Measurements from ENCODE around the gene MT2A.

Gene MT2A

DNA sequence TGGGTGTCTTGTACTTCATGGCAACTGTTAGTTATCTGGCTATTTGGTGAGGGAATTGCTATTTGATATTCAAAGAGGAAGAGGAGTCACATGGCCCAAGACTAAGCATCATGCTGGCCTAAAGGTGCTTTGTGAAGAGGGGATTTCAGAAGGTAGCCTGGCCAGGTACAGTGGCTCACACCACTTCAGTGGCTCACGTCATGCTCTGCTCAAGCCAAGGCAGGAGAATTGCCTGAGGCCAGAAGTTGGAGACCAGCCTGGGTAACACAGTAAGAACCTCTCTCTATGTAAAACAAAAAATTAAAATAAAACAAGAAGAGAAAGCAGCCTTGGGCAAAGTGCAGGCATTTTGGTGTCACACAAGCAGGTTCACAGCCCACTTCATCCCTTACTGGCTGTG is 36.9 kb downstream of the MT2A start:
- no peak overlapping the region for H3K27ac ChIP-seq (ENCODE audit: low read length)
- H3K36me3 ChIP-seq (ENCODE audit: control insufficient read depth, low read depth, low read length) = no peaks in the 10 kb centered on the region
- H3K4me3 ChIP-seq (ENCODE audit: low read length) = no peak overlapping the region
- H3K4me1 ChIP-seq (ENCODE audit: control insufficient read depth, low read depth, low read length) = peaks cover 3% of the 10 kb centered on the region
- no peak overlapping the region for H3K9ac ChIP-seq (ENCODE audit: low read length)
- no peaks in the 10 kb centered on the region for H3K9me3 ChIP-seq (ENCODE audit: control insufficient read depth, low read depth, low read length)
- peaks cover 97% of the 10 kb centered on the region for H3K27me3 ChIP-seq (ENCODE audit: control insufficient read depth, insufficient read depth, low read length)

DNA sequence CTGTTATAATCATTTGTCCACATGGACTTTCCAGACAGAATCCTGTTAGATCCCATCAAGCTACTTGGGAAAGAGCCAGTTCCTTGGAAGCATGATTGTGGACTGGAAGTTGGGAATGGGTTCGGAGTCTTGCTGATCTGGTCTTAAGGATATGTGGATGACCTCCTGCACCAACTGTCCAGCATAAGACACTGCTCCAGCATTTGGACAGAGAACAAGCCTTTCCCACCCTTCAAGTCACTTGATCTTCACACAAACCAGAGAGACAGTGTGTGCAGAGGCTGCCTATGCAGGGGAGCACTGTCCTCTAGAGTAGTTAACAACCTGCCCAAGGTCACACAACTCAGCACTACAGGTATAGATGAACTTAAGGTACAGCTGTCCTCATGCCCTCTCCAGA is 37.5 kb downstream of the MT2A start:
- Histone ChIP-seq H3K36me3 (ENCODE audit: control insufficient read depth, low read depth, low read length) (no peaks in the 10 kb centered on the region), H3K9me3 (ENCODE audit: control insufficient read depth, low read depth, low read length) (no peaks in the 10 kb centered on the region), H3K4me1 (ENCODE audit: control insufficient read depth, low read depth, low read length) (peaks cover 3% of the 10 kb centered on the region), H3K27ac (ENCODE audit: low read length) (no peak overlapping the region), H3K4me3 (ENCODE audit: low read length) (no peak overlapping the region), H3K27me3 (ENCODE audit: control insufficient read depth, insufficient read depth, low read length) (peaks cover 91% of the 10 kb centered on the region), H3K9ac (ENCODE audit: low read length) (no peak overlapping the region)

GRCh38 chr16:56647641-56648431 is 39.5 kb downstream of the MT2A start:
- peak overlapping the region; percentile 2 for H3K4me3 ChIP-seq (ENCODE audit: low read length)
- peaks cover 3% of the 10 kb centered on the region for H3K4me1 ChIP-seq (ENCODE audit: control insufficient read depth, low read depth, low read length)
- H3K9me3 ChIP-seq (ENCODE audit: control insufficient read depth, low read depth, low read length) = no peaks in the 10 kb centered on the region
- H3K9ac ChIP-seq (ENCODE audit: low read length) = no peak overlapping the region
- H3K27ac ChIP-seq (ENCODE audit: low read length) = no peak overlapping the region
- no peaks in the 10 kb centered on the region for H3K36me3 ChIP-seq (ENCODE audit: control insufficient read depth, low read depth, low read length)
- peaks cover 71% of the 10 kb centered on the region for H3K27me3 ChIP-seq (ENCODE audit: control insufficient read depth, insufficient read depth, low read length)

- Histone ChIP-seq H3K27me3 (ENCODE audit: control insufficient read depth, insufficient read depth, low read length) (peaks cover 61% of the 10 kb centered on the region), H3K9ac (ENCODE audit: low read length) (no peak overlapping the region), H3K27ac (ENCODE audit: low read length) (no peak overlapping the region), H3K4me3 (ENCODE audit: low read length) (no peak overlapping the region), H3K4me1 (ENCODE audit: control insufficient read depth, low read depth, low read length) (no peaks in the 10 kb centered on the region), H3K9me3 (ENCODE audit: control insufficient read depth, low read depth, low read length) (no peaks in the 10 kb centered on the region), H3K36me3 (ENCODE audit: control insufficient read depth, low read depth, low read length) (no peaks in the 10 kb centered on the region)
Measured at GRCh38 chr16:56649271-56649670, 40.9 kb downstream of the MT2A start.

- H3K4me1 ChIP-seq (ENCODE audit: control insufficient read depth, low read depth, low read length) = no peaks in the 10 kb centered on the region
- peaks cover 55% of the 10 kb centered on the region for H3K27me3 ChIP-seq (ENCODE audit: control insufficient read depth, insufficient read depth, low read length)
- no peak overlapping the region for H3K27ac ChIP-seq (ENCODE audit: low read length)
- no peak overlapping the region for H3K9ac ChIP-seq (ENCODE audit: low read length)
- H3K9me3 ChIP-seq (ENCODE audit: control insufficient read depth, low read depth, low read length) = no peaks in the 10 kb centered on the region
- H3K36me3 ChIP-seq (ENCODE audit: control insufficient read depth, low read depth, low read length) = no peaks in the 10 kb centered on the region
- H3K4me3 ChIP-seq (ENCODE audit: low read length) = no peak overlapping the region
Measured at GRCh38 chr16:56649820-56650219, 41.4 kb downstream of the MT2A start.

GRCh38 chr16:56651586-56651985 is 43.2 kb downstream of the MT2A start, which contains the start of gene MT1B:
TSS of gene MT1B (plus strand) at chr16:56651886. CDS start at chr16:56651954, 68 bp downstream.
- Histone ChIP-seq H3K27me3 (ENCODE audit: control insufficient read depth, insufficient read depth, low read length) (peaks cover 44% of the 10 kb centered on the region), H3K27ac (ENCODE audit: low read length) (no peak within 1 kb of the TSS), H3K4me3 (ENCODE audit: low read length) (no peak within 1 kb of the TSS), H3K4me1 (ENCODE audit: control insufficient read depth, low read depth, low read length) (no peaks in the 10 kb centered on the region), H3K9ac (ENCODE audit: low read length) (no peak within 1 kb of the TSS), H3K9me3 (ENCODE audit: control insufficient read depth, low read depth, low read length) (no peaks in the 10 kb centered on the region), H3K36me3 (ENCODE audit: control insufficient read depth, low read depth, low read length) (no peaks in the 10 kb centered on the region)

DNA sequence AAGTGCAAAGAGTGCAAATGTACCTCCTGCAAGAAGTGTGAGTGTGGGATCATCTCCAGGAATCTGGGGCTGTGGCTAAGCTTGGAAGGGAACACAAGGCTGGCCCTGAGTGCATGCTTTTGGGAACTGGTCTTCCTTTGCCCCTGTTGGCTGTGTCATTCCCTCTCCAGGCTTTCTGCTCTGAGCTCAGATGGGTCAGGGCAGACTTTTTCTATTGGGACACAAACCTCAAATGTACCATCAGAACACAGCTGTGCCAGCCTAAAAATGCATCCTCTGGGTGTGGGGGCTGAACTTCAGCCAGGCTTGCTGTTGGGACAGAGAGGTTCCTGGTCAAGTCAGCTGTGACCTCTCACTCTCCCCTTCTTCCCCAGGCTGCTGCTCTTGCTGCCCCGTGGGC is 44.2 kb downstream of the MT2A start:
- Histone ChIP-seq H3K27me3 (ENCODE audit: control insufficient read depth, insufficient read depth, low read length) (peaks cover 37% of the 10 kb centered on the region), H3K36me3 (ENCODE audit: control insufficient read depth, low read depth, low read length) (no peaks in the 10 kb centered on the region)

DNA sequence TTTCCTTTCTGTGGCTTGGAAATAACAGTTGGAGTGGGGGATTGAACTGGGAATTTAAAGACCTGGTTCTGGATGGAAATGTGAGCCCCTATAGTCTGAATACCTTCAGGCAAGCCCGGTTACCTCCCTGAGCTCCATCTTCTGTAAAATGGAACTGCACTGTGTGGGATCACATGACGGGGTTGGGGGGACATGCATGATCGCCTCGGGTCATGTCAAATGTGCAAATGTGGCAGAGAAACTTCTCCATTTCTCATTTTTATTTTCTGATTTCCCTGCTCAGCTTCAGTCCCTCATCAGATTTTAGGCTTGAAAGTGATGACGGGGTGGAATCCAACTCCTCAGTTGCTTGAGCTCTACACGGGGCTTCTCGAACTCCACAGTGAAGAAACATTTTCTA is 44.8 kb downstream of the MT2A start:
- H3K36me3 ChIP-seq (ENCODE audit: control insufficient read depth, low read depth, low read length) = no peaks in the 10 kb centered on the region
- H3K9me3 ChIP-seq (ENCODE audit: control insufficient read depth, low read depth, low read length) = no peaks in the 10 kb centered on the region
- no peaks in the 10 kb centered on the region for H3K4me1 ChIP-seq (ENCODE audit: control insufficient read depth, low read depth, low read length)
- H3K27ac ChIP-seq (ENCODE audit: low read length) = no peak overlapping the region
- no peak overlapping the region for H3K4me3 ChIP-seq (ENCODE audit: low read length)
- peaks cover 36% of the 10 kb centered on the region for H3K27me3 ChIP-seq (ENCODE audit: control insufficient read depth, insufficient read depth, low read length)
- H3K9ac ChIP-seq (ENCODE audit: low read length) = no peak overlapping the region

More for the DNA sequence above, 44.2 kb downstream of the MT2A start:
- no peak overlapping the region for H3K4me3 ChIP-seq (ENCODE audit: low read length)
- H3K9me3 ChIP-seq (ENCODE audit: control insufficient read depth, low read depth, low read length) = no peaks in the 10 kb centered on the region
- no peaks in the 10 kb centered on the region for H3K4me1 ChIP-seq (ENCODE audit: control insufficient read depth, low read depth, low read length)
- H3K27ac ChIP-seq (ENCODE audit: low read length) = no peak overlapping the region
- H3K9ac ChIP-seq (ENCODE audit: low read length) = no peak overlapping the region

DNA sequence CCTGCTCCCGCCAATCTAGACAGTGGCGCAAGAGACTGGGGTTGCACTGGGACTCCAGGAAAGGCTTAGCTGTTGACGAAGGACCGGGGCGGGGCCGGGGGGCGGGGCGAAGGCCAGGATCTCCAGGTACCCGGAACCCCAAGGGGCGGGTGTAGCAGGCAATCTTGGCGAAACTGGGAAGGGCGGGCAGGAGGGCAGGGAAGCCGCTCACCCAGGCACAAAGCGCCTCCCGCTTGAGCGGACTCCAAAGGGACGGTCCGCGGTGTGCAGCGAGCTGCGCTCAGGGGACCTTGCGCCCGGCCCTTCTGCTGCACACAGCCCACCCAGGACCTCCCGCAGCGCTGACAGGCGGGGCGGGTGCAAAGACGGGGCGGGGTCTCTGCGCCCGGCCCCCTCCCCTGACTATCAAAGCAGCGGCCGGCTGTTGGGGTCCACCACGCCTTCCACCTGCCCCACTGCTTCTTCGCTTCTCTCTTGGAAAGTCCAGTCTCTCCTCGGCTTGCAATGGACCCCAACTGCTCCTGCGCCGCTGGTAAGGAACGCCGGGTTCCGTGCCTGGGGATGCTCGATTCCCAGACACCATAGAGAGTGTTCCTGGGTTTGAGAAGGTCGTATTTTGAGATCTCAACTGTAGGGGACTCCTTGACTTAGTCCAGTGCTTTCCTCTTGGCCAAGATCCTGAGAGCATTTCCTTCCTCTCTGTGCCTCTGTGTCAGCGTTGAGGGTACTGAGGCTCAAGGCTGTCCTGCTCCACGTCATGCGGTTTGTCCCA is 49.4 kb downstream of the MT2A start, which contains the start of gene MT1F:
TSS of gene MT1F (plus strand) at position 405 of the 772 bp plus-strand sequence. CDS start at position 505, 100 bp downstream.
- H3K4me3 ChIP-seq (ENCODE audit: low read length) = peak within 1 kb of the TSS; percentile 93
- no peaks in the 10 kb centered on the region for H3K9me3 ChIP-seq (ENCODE audit: control insufficient read depth, low read depth, low read length)

GRCh38 chr16:56658327-56658875 is 50.0 kb downstream of the MT2A start:
- Histone ChIP-seq H3K36me3 (ENCODE audit: control insufficient read depth, low read depth, low read length) (no peaks in the 10 kb centered on the region), H3K4me1 (ENCODE audit: control insufficient read depth, low read depth, low read length) (no peaks in the 10 kb centered on the region), H3K9me3 (ENCODE audit: control insufficient read depth, low read depth, low read length) (no peaks in the 10 kb centered on the region), H3K4me3 (ENCODE audit: low read length) (peak overlapping the region; percentile 93), H3K27ac (ENCODE audit: low read length) (no peak overlapping the region), H3K27me3 (ENCODE audit: control insufficient read depth, insufficient read depth, low read length) (peaks cover 67% of the 10 kb centered on the region), H3K9ac (ENCODE audit: low read length) (peak overlapping the region; percentile 43)

More for the DNA sequence above, 49.4 kb downstream of the MT2A start, which contains the start of gene MT1F:
- Histone ChIP-seq H3K36me3 (ENCODE audit: control insufficient read depth, low read depth, low read length) (no peaks in the 10 kb centered on the region), H3K27ac (ENCODE audit: low read length) (no peak within 1 kb of the TSS), H3K4me1 (ENCODE audit: control insufficient read depth, low read depth, low read length) (no peaks in the 10 kb centered on the region), H3K9ac (ENCODE audit: low read length) (peak within 1 kb of the TSS; percentile 43), H3K27me3 (ENCODE audit: control insufficient read depth, insufficient read depth, low read length) (peaks cover 64% of the 10 kb centered on the region)
